Measurements from ENCODE around the gene PRRG3.

The PRRG3 gene

GRCh38 chrX:151722241-151722846 is 27.1 kb downstream of the PRRG3 start:
- peak; percentile 18 for TF ChIP-seq CTCF (IDR thresholded peaks at IDR 0.05; ENCODE audit: extremely low read depth, missing control alignments)
- no peak for DNase-seq (ENCODE audit: low spot score)

GRCh38 chrX:151723156-151723760 is 28.0 kb downstream of the PRRG3 start:
- no peak for DNase-seq (ENCODE audit: low spot score)
- TF ChIP-seq CTCF (IDR thresholded peaks at IDR 0.05; ENCODE audit: extremely low read depth, missing control alignments), result no peak

- DNase-seq (ENCODE audit: low spot score), result no peak
- no peak for TF ChIP-seq CTCF (IDR thresholded peaks at IDR 0.05; ENCODE audit: extremely low read depth, missing control alignments)
These were observed 29.5 kb downstream of the PRRG3 start for GRCh38 chrX:151724563-151725337.

- no peak for DNase-seq (ENCODE audit: low spot score)
- no peak for TF ChIP-seq CTCF (IDR thresholded peaks at IDR 0.05; ENCODE audit: extremely low read depth, missing control alignments)
These were observed 30.0 kb downstream of the PRRG3 start for GRCh38 chrX:151725338-151725614.

- DNase-seq (ENCODE audit: low spot score), result no peak
- TF ChIP-seq CTCF (IDR thresholded peaks at IDR 0.05; ENCODE audit: extremely low read depth, missing control alignments), result no peak
These were observed 31.5 kb downstream of the PRRG3 start for GRCh38 chrX:151726751-151727150.

GRCh38 chrX:151727346-151727745 is 32.1 kb downstream of the PRRG3 start:
- DNase-seq (ENCODE audit: low spot score), result no peak
- no peak for TF ChIP-seq CTCF (IDR thresholded peaks at IDR 0.05; ENCODE audit: extremely low read depth, missing control alignments)

GRCh38 chrX:151729056-151729725 is 33.9 kb downstream of the PRRG3 start:
- TF ChIP-seq CTCF (IDR thresholded peaks at IDR 0.05; ENCODE audit: extremely low read depth, missing control alignments), result no peak
- DNase-seq (ENCODE audit: low spot score), result no peak
